ENCODE measurements around the gene FKBP1C.
"Not testable (repeated sequence)": the region's sequence is repeated elsewhere in the genome, so short reads cannot be mapped to it uniquely, and the experiment has no call there.

The FKBP1C gene

GRCh38 chr6:63211343-63211742 is at the start of gene FKBP1C:
FKBP1C (plus strand) TSS chr6:63211469.
- DNase-seq (ENCODE audit: low read depth in 2 of 2, low spot score in 1 of 2), result not testable (repeated sequence)

GRCh38 chr6:63164047-63164803 is 47.0 kb upstream of the FKBP1C start:
- DNase-seq (ENCODE audit: low read depth in 2 of 2, low spot score in 1 of 2), result not testable (repeated sequence)

- DNase-seq (ENCODE audit: low read depth in 2 of 2, low spot score in 1 of 2), result no peak
Measured at GRCh38 chr6:63174173-63174572, 37.1 kb upstream of the FKBP1C start.

GRCh38 chr6:63176181-63176580 is 35.1 kb upstream of the FKBP1C start:
- DNase-seq (ENCODE audit: low read depth in 2 of 2, low spot score in 1 of 2), result no peak

DNA sequence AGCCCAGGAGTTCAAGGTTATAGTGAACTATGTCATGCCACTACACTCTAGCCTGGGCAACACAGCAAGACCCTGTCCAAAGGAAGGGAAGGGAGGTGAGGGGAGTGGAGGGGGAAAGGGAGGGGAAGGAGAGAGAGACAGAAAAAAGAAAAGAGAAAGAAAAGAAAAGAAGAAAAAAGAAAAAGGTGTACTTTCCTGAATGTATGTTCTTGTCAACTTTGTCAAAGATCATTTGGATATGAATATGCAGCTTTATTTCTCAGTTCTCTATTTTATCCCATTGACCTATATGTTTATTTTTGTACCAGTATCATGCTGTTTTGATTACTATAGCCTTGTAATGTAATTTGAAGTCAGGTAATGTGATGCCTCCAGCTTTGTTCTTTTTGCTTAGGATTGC is 30.9 kb upstream of the FKBP1C start:
- DNase-seq (ENCODE audit: low read depth in 2 of 2, low spot score in 1 of 2), result no peak

GRCh38 chr6:63186970-63187369 is 24.3 kb upstream of the FKBP1C start:
- DNase-seq (ENCODE audit: low read depth in 2 of 2, low spot score in 1 of 2), result no peak

DNA sequence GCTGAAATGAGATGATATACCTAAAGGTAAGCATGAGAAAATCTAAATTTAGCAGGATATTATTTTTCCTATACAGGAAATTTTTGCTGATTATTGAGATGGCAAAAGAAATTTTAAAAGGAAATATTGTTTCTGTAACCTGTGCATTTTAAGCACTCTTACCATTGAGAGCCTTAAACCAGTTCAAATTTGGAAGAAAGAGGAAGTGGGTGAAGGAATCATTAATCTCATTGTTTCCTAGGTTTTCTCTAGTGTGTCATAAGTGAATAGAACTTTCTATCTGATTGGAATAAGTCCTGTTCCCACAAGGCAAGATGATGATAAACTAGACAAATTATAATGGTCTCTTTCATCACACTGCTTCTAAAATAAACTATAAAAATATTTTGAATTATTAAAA is 22.4 kb upstream of the FKBP1C start:
- no peak for DNase-seq (ENCODE audit: low read depth in 2 of 2, low spot score in 1 of 2)

GRCh38 chr6:63193324-63193723 is 17.9 kb upstream of the FKBP1C start:
- DNase-seq (ENCODE audit: low read depth in 2 of 2, low spot score in 1 of 2), result no peak

DNA sequence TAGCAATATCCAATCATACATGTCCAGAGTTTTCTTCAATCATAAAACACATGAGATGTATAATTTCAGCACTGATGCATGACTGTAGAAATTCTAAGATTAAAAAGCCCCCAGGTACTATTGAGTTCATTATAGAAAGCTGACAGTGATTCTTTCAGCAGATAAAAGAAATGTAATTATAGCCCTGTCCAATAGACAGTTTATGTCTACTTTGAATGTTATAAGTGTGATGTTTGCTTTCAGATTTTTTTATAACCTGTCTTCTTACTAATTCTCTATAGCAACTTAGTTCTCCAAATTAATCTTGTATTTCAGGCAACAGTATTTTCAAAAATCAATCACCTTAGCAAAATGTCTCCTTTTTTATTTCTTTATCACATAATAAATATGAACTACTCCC is 13.5 kb upstream of the FKBP1C start:
- no peak for DNase-seq (ENCODE audit: low read depth in 2 of 2, low spot score in 1 of 2)

DNA sequence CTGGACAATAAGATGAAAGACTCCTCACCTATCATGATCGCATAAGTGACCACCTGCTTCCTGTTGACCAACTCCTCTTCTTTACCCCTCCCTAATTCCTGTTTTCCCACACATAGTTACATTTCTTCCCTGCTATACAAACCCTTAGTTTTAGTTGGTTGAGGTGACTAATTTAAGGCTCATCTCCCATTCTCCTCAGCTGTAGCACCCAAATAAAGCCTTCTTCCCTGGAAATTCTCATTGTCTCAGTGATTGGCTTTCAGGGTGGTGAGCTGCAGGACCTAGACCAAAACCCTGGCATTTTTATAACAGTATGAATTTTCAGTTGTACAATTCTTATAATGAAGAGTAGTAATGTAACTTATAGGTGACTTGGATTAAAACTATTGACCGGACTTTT is 2.1 kb downstream of the FKBP1C start:
- no peak for DNase-seq (ENCODE audit: low read depth in 2 of 2, low spot score in 1 of 2)

GRCh38 chr6:63214816-63215215 is 3.5 kb downstream of the FKBP1C start:
- no peak for DNase-seq (ENCODE audit: low read depth in 2 of 2, low spot score in 1 of 2)

GRCh38 chr6:63224179-63224578 is 12.9 kb downstream of the FKBP1C start:
- no peak for DNase-seq (ENCODE audit: low read depth in 2 of 2, low spot score in 1 of 2)

DNA sequence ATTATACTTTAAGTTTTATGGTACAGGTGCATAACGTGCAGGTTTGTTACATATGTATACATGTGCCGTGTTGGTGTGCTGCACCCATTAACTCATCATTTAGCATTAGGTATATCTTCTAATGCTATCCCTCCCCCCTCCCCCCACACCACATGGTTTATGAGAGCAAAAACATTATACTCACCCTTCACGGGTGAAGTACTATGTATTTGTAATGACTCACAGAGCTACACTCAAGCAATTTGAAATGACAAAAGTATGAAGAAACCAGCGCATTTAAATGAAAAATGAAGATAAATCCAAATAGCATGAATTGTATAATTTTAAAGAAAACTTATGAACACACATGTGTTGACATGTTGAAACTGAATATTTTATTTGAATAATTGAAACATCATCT is 14.7 kb downstream of the FKBP1C start:
- not testable (repeated sequence) for DNase-seq (ENCODE audit: low read depth in 2 of 2, low spot score in 1 of 2)

- DNase-seq (ENCODE audit: low read depth in 2 of 2, low spot score in 1 of 2), result not testable (repeated sequence)
Measured at GRCh38 chr6:63227928-63228894, 16.9 kb downstream of the FKBP1C start.

- DNase-seq (ENCODE audit: low read depth in 2 of 2, low spot score in 1 of 2), result not testable (repeated sequence)
Measured at GRCh38 chr6:63230027-63230426, 18.8 kb downstream of the FKBP1C start.

DNA sequence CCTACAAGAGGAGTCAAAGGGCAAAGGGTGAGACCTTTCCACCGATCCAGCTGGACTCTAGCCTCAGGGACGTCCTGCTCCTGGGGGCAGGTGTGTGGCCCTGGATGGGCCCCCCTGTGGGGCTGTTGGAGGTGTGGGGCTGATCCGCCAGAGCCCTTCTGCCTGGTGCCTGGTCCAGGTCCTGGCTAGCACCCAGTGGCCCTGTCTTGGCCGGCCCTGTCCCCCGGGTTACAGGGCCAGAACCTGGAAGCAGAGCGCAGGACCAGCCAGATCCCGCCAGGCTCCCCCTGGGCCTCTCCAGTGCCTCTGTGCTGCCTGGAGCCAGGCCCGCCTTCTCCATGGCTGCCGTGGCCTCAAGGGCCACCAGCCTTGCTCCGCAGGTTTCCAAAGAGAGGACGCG is 19.2 kb downstream of the FKBP1C start:
- DNase-seq (ENCODE audit: low read depth in 2 of 2, low spot score in 1 of 2), result not testable (repeated sequence)

GRCh38 chr6:63236398-63236817 is 25.1 kb downstream of the FKBP1C start:
- no peak for DNase-seq (ENCODE audit: low read depth in 2 of 2, low spot score in 1 of 2)

DNA sequence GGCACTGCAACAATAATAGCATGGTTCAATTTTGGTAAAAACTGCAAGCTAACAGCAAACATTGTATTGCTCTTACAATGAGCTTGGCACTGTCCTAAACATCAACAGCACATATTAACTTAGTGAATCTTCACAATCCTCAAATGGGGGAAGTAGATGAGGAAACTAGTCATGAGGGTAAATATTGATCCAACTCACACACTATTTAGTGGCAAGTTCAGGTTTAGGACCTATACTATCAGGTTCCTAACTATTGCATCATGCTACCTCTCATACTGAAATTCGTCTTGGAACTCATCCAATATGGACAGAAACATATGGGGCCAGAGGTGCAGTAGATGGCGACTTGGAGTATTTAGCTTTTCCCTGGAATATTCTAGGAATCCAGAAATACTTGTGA is 34.2 kb downstream of the FKBP1C start:
- no peak for DNase-seq (ENCODE audit: low read depth in 2 of 2, low spot score in 1 of 2)

DNA sequence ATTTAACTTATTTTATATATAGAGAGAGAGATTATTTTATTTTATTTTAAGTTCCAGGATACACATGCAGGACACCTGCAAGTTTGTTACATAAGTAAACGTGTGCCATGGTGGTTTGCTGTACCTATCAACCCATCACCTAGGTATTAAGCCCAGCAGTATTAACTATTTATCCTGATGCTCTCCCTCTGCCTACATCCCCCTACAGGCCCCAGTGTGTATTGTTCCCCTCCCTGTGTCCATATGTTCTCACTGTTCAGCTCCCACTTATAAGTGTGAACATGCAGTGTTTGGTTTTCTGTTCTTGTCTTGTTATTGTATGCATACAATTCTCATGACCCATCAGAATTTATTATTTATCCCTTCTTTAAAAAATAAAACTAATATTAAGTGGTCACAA is 34.6 kb downstream of the FKBP1C start:
- no peak for DNase-seq (ENCODE audit: low read depth in 2 of 2, low spot score in 1 of 2)

DNA sequence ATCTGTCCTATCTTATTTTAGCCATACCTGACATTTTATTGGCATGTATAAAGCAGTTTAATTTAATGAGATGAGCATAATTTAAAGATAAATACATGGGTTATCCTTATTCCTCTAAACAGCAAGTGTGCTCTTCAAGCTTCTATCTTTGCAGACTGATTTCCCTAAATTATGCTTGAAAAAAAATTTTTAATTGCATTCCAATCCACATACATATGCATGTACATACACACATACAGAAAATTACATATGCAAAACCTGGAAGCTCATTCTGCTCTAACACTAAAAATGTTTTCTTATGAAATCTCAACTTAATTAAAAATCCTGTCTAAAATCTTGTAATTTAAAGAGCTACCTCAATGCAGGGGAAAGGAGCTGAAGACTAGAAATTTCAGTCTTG is 35.3 kb downstream of the FKBP1C start:
- no peak for DNase-seq (ENCODE audit: low read depth in 2 of 2, low spot score in 1 of 2)

GRCh38 chr6:63249875-63250482 is 38.7 kb downstream of the FKBP1C start:
- no peak for DNase-seq (ENCODE audit: low read depth in 2 of 2, low spot score in 1 of 2)

- no peak for DNase-seq (ENCODE audit: low read depth in 2 of 2, low spot score in 1 of 2)
Measured at GRCh38 chr6:63259153-63259552, 47.9 kb downstream of the FKBP1C start.
